ENCODE data around the gene PEX5L. TPM values are rescaled to one million over a fixed set of nuclear protein-coding genes. Genes with fewer than 3 reads are reported as not detected.

Gene PEX5L
- total RNA-seq, 2 donors from 2014 or later = 0.07 to 0.90 TPM

DNA sequence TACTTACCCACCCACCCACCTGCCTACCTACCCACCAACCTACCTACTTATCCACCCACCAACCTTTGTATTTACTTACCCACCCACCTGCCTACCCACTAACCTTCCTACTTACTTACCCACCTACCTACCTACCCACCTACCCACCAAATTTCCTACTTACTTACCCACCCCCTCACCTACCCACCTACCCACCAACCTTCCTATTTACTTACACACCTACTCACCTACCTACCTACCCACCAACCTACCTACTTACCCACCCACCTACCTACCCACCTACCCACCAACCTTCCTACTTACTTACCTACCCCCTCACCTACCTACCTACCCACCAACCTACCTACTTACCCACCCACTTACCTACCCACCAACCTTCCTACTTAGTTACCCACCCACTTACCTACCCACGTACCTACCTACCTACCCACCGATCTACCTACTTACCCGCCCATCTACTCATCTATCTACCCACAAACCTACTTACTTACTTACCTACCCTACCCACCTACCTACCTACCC, 204.3 kb downstream of the PEX5L start:
- no peaks in the 10 kb centered on the region for H3K27me3 ChIP-seq
- TF ChIP-seq, protein P1, sequence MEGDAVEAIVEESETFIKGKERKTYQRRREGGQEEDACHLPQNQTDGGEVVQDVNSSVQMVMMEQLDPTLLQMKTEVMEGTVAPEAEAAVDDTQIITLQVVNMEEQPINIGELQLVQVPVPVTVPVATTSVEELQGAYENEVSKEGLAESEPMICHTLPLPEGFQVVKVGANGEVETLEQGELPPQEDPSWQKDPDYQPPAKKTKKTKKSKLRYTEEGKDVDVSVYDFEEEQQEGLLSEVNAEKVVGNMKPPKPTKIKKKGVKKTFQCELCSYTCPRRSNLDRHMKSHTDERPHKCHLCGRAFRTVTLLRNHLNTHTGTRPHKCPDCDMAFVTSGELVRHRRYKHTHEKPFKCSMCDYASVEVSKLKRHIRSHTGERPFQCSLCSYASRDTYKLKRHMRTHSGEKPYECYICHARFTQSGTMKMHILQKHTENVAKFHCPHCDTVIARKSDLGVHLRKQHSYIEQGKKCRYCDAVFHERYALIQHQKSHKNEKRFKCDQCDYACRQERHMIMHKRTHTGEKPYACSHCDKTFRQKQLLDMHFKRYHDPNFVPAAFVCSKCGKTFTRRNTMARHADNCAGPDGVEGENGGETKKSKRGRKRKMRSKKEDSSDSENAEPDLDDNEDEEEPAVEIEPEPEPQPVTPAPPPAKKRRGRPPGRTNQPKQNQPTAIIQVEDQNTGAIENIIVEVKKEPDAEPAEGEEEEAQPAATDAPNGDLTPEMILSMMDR (IDR thresholded peaks at IDR 0.05) = no peak
- no peak overlapping the region for H3K27ac ChIP-seq
- H3K4me3 ChIP-seq = no peak overlapping the region
- no peaks in the 10 kb centered on the region for H3K36me3 ChIP-seq
- no peaks in the 10 kb centered on the region for H3K9me3 ChIP-seq
- DNase-seq (ENCODE audit: low spot score) = no peak
- no peaks in the 10 kb centered on the region for H3K4me1 ChIP-seq

DNA sequence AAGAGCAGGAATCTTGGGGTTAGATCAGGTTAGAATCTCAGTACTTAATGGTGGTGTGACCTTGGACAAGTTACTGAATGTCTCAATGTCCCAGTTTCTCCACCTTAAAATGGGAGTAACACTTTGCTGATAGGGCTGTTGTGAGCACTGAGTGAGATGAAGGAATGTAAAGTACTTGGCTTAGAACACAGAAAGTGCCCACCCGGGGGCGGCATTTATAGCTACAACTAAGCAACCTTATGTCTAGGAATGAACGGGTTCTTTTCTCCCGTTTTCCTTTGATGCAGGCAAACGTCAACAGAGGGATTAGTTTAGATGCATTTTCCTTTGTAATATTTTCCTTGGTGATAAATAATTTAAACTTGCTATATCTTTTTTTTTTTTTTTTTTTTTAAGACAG, 207.3 kb downstream of the PEX5L start:
- no peak overlapping the region for H3K27ac ChIP-seq

DNA sequence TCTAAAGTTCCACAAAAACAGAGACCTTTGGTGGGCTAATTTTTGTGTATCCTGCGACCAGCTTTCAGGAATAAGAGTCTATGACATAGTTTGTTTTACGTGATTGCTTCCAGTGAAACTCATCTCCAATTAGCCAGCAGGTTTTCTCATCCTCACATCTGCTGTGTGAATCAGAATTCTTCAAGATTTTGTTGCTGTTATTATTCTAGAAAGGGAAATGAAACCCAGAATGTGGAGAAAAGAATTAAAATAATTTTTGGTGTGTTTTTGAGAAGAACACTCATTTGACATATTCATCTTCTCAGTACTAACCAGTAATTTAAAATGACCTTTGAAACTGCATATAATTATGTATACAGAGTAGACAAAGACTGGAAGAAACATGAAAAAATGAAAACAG, 208.0 kb downstream of the PEX5L start:
- Histone ChIP-seq H3K9me3 (no peaks in the 10 kb centered on the region), H3K4me1 (no peaks in the 10 kb centered on the region), H3K27me3 (no peaks in the 10 kb centered on the region), H3K36me3 (no peaks in the 10 kb centered on the region), H3K4me3 (no peak overlapping the region), H3K27ac (no peak overlapping the region)
- TF ChIP-seq, protein P1 (IDR thresholded peaks at IDR 0.05) = no peak
- DNase-seq (ENCODE audit: low spot score) = no peak

More for the DNA sequence above, 207.3 kb downstream of the PEX5L start:
- Histone ChIP-seq H3K9me3 (no peaks in the 10 kb centered on the region), H3K27me3 (no peaks in the 10 kb centered on the region), H3K4me1 (no peaks in the 10 kb centered on the region), H3K4me3 (no peak overlapping the region), H3K36me3 (no peaks in the 10 kb centered on the region)
- DNase-seq (ENCODE audit: low spot score) = no peak
- TF ChIP-seq, protein P1 (IDR thresholded peaks at IDR 0.05) = no peak

DNA sequence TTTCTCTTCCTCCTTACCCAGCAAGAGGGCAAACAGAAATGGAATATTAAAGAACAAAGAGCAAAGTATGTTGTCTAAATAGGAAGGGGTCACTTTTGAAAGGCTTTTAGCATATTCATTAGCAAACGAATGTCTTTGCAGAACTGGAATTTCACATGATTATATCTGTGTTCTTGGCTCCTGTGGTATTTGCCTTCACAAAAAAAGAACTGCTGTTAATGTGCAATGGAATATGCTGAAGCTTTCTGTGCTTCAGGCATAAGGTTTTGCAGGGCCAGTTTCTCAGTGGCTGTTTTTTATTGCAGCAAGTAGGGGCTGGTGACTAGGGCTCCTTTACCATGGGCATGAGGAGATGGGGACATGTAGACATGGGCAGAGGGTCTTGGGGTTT, 210.5 kb downstream of the PEX5L start:
- H3K27me3 ChIP-seq = no peaks in the 10 kb centered on the region
- no peaks in the 10 kb centered on the region for H3K36me3 ChIP-seq
- no peaks in the 10 kb centered on the region for H3K9me3 ChIP-seq
- no peak overlapping the region for H3K4me3 ChIP-seq
- no peaks in the 10 kb centered on the region for H3K4me1 ChIP-seq
- TF ChIP-seq, protein P1 (IDR thresholded peaks at IDR 0.05) = no peak
- no peak for DNase-seq (ENCODE audit: low spot score)
- no peak overlapping the region for H3K27ac ChIP-seq

DNA sequence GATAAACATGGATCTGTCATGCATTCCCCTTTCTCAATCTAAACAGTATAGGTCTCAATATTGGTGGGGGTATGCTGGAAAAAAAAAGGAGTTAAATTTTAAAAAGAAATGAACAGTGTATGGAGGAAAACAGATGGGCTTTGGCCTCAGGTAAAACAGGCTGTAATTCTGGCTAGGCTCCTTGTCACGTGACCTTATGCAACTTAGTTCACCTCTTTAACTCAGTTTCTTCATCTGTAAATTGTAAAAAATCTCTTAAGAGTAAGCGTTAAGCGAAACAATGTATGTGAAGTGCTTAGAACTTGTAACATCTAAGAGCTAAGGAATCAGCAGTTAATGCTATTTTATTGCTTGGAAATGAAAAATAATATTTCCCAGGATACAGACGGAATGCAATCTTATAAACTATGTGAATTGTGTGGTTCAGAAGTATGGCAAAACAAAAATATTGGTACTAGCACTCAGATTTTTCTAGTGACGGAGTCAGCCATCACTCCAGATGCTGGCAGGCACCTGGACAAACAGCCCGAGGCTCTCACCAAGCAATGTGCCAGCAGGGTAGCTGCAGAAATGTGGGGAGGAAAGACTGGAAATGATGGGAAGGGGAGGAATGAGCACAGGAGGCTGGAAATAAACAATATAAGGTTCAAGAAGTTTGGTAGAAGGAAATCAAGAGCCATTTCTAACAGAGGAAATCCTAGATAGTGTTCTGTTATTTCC, 211.1 kb downstream of the PEX5L start:
- Histone ChIP-seq H3K4me1 (no peaks in the 10 kb centered on the region), H3K27me3 (no peaks in the 10 kb centered on the region), H3K36me3 (no peaks in the 10 kb centered on the region), H3K4me3 (no peak overlapping the region), H3K9me3 (no peaks in the 10 kb centered on the region), H3K27ac (no peak overlapping the region)
- TF ChIP-seq, protein P1 (IDR thresholded peaks at IDR 0.05) = no peak
- DNase-seq (ENCODE audit: low spot score) = no peak

DNA sequence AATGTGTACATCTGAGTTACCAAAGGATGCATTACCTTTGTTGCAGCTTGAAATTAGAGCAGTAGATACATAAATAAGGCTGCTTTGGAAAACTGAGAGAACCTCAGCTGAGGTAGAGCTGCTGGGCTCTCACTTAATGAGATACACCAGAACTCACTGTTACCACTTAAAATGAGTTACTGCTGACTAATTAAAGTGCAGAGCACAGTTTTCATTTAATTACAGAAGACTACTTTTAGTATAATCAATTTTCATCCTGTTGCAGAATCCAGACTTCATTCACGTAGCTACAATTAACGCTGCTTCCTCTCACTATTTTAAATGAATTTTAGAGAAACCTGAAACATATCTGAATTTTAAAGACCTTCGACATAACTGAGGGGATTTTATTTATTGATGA, 214.4 kb downstream of the PEX5L start:
- Histone ChIP-seq H3K27me3 (no peaks in the 10 kb centered on the region), H3K9me3 (no peaks in the 10 kb centered on the region), H3K27ac (no peak overlapping the region), H3K4me3 (no peak overlapping the region), H3K36me3 (no peaks in the 10 kb centered on the region), H3K4me1 (peaks cover 0 to 12% of the 10 kb centered on the region in 2 donors)
- no peak for DNase-seq (ENCODE audit: low spot score)
- TF ChIP-seq, protein P1 (IDR thresholded peaks at IDR 0.05) = no peak
